ENCODE measurements around the gene POLE. TPM values are rescaled to one million over a fixed set of nuclear protein-coding genes. Genes with fewer than 3 reads are reported as not detected.

Gene POLE
- total RNA-seq, 1 experiment from 2014 or later, result 96.1 TPM

DNA sequence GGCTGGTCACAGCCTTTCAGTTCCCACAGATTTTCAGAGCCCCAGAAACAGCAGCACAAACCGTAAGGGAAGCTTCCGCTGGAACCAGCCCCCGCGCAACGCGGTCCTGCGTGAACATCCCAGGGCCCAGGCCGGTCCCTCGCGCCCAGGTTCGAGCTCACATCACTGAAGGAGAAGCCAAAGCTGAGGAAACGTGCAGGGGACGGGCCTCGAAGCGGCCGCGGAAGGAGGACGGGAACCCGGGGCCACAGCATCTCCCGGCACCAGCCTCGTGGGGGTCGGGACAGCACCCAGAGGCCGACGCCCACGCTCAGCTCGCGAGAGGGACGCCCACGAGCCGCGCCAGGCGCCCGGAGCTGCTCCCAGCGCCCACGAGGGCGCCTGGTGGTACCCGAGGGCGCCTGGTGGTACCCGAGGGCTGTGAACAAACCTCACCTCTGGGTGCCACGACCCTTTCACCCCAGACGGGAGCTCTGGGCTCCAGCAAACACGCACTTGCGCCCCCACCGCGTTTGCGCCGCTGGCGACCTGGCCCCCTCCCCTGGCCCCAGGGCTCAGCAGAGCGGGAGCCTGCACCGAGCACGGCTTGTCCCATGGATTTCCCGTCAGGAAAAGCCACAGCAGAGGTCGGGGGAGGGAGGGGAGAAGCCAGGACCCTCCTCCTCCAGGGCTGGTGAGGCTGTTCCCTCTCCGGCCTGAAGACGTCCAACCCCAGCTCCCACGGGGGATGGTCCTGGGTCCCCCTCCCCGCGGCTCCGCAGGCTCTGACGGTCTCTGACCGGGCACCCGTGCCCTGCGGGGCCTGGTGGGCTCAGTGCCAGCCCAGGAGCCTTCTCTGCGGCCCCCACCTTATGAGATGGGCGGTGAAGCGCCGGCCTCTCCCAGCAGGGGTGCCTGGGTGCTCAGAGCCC is 83.6 kb downstream of the POLE start:
- ChIA-PET POLR2A (ENCODE audit: unreplicated experiment) (no interaction called here), CTCF (no interaction called here)
- H2AFZ ChIP-seq (ENCODE audit: low read length), result peak overlapping the region; percentile 52
- no TSS peak for BruUV-seq (replicated peaks)
- no peaks in the 10 kb centered on the region for H3K79me2 ChIP-seq (ENCODE audit: low read length)
- TF ChIP-seq EZH2 (IDR thresholded peaks at IDR 0.05; ENCODE audit: low read length, unreplicated experiment) (no peak), EZH2phosphoT487 (IDR thresholded peaks at IDR 0.05; ENCODE audit: borderline replicate concordance, low read length) (no peak)
- TF ChIP-seq, protein P1, sequence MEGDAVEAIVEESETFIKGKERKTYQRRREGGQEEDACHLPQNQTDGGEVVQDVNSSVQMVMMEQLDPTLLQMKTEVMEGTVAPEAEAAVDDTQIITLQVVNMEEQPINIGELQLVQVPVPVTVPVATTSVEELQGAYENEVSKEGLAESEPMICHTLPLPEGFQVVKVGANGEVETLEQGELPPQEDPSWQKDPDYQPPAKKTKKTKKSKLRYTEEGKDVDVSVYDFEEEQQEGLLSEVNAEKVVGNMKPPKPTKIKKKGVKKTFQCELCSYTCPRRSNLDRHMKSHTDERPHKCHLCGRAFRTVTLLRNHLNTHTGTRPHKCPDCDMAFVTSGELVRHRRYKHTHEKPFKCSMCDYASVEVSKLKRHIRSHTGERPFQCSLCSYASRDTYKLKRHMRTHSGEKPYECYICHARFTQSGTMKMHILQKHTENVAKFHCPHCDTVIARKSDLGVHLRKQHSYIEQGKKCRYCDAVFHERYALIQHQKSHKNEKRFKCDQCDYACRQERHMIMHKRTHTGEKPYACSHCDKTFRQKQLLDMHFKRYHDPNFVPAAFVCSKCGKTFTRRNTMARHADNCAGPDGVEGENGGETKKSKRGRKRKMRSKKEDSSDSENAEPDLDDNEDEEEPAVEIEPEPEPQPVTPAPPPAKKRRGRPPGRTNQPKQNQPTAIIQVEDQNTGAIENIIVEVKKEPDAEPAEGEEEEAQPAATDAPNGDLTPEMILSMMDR (conservative IDR thresholded peaks at IDR 0.05; ENCODE audit: low read depth, low read length), result no peak
- H3K4me1 ChIP-seq (ENCODE audit: insufficient read depth, low read length), result peaks cover 9% of the 10 kb centered on the region
- H3K9me3 ChIP-seq (ENCODE audit: low read length), result no peaks in the 10 kb centered on the region
- no peak overlapping the region for H3K9ac ChIP-seq (ENCODE audit: low read length)
- peak overlapping the region; percentile 52 for H3K4me2 ChIP-seq (ENCODE audit: low read length)
- H3K9me2 ChIP-seq (replicated peaks; ENCODE audit: low read length), result no peaks in the 10 kb centered on the region
- H4K20me1 ChIP-seq (ENCODE audit: low read length), result no peaks in the 10 kb centered on the region
- H3K27ac ChIP-seq (ENCODE audit: low read length), result no peak overlapping the region
- H3K4me3 ChIP-seq (ENCODE audit: low read length), result peak overlapping the region; percentile 40
- intact Hi-C loops (cut with micrococcal nuclease), result no loop called here
- H3K27me3 ChIP-seq (ENCODE audit: low read length), result peaks cover 23% of the 10 kb centered on the region
- no peaks in the 10 kb centered on the region for H3F3A ChIP-seq (ENCODE audit: low read length, unreplicated experiment)
- no peaks in the 10 kb centered on the region for H3K36me3 ChIP-seq (ENCODE audit: low read depth, low read length)
- ATAC-seq (no peak), DNase-seq (no peak)

DNA sequence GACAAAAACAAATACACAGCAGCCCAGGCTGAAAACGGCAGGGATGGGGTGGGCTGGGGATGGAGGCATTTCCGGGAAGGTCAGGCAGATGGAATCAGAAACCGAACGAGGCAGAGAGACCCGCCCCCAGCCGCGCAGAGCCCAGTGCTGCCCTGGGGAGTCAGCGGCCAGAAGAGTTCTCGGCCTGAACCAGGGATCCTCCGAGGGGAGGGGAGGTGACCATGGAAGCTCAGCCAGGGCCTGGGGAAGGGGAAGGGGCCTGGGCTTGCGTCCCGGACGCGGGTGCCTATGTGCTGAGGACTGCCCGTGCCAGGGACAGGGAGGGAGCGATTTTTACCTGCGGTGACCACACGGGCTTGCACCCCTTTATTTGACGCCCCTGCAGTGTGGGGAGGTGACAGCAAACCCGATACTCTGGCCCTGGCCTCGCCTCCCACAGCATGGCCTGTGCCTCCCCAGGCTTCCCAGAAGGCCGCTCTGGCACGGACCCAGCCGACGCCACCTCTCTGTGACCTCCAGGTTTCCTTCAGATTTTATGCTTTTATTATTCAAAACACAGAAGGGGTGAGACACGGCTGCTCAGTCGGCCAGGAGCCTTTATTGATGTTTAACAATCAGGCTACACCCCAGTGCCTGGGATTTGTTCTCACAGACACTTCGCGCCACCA is 84.4 kb downstream of the POLE start:
- no peak overlapping the region for H2AFZ ChIP-seq (ENCODE audit: low read length)
- BruUV-seq (replicated peaks), result no TSS peak
- POLR2A ChIA-PET (ENCODE audit: unreplicated experiment), result no interaction called here
- H4K20me1 ChIP-seq (ENCODE audit: low read length), result no peaks in the 10 kb centered on the region
- peaks cover 9% of the 10 kb centered on the region for H3K4me1 ChIP-seq (ENCODE audit: insufficient read depth, low read length)
- H3F3A ChIP-seq (ENCODE audit: low read length, unreplicated experiment), result no peaks in the 10 kb centered on the region
- TF ChIP-seq, protein P1 (conservative IDR thresholded peaks at IDR 0.05; ENCODE audit: low read depth, low read length), result no peak
- TF ChIP-seq EZH2 (IDR thresholded peaks at IDR 0.05; ENCODE audit: low read length, unreplicated experiment), result no peak
- TF ChIP-seq EZH2phosphoT487 (IDR thresholded peaks at IDR 0.05; ENCODE audit: borderline replicate concordance, low read length), result no peak
- intact Hi-C loops (cut with micrococcal nuclease), result no loop called here
- no peak for DNase-seq
- no peaks in the 10 kb centered on the region for H3K79me2 ChIP-seq (ENCODE audit: low read length)
- no peak overlapping the region for H3K4me2 ChIP-seq (ENCODE audit: low read length)
- H3K9me2 ChIP-seq (replicated peaks; ENCODE audit: low read length), result no peaks in the 10 kb centered on the region
- no peak overlapping the region for H3K9ac ChIP-seq (ENCODE audit: low read length)
- H3K9me3 ChIP-seq (ENCODE audit: low read length), result no peaks in the 10 kb centered on the region
- H3K27ac ChIP-seq (ENCODE audit: low read length), result no peak overlapping the region
- no peak for ATAC-seq
- peaks cover 23% of the 10 kb centered on the region for H3K27me3 ChIP-seq (ENCODE audit: low read length)
- CTCF ChIA-PET, result no interaction called here
- H3K36me3 ChIP-seq (ENCODE audit: low read depth, low read length), result no peaks in the 10 kb centered on the region
- H3K4me3 ChIP-seq (ENCODE audit: low read length), result no peak overlapping the region
